Natural killer cell (primary cell): Measurements from ENCODE around the gene ATP5F1A. TPM values are rescaled to one million over a fixed set of nuclear protein-coding genes. Genes with fewer than 3 reads are reported as not detected.

Experiments
- ATAC-seq, 3 donors: fragments of 150-1000 bp in 2 of 3; fragments of 200-7000 bp in 1 of 3; cut with Tn5 transposase; 1 replicate in 1 of 3; 2 replicates in 2 of 3; pipeline ENCODE4 v1.10.0; 2021; ENCODE audit warnings: mild to moderate bottlenecking in 2 of 3, moderate library complexity in 2 of 3
- DNase-seq, 2 donors: peaks; one replicate each; pipeline versions ENCODE4 v3.0.0 to v3.0.0-alpha.2; 2013 to 2021; ENCODE audit warnings: mixed read lengths in 1 of 2
- H3K27ac ChIP-seq: one replicate; pipeline ENCODE4 v1.5.1; 2013; ENCODE audit warnings: mild to moderate bottlenecking, low read length
- H3K27me3 ChIP-seq: one replicate; pipeline ENCODE4 v1.6.1; 2013; ENCODE audit warnings: low read length; ENCODE audit not compliant: control insufficient read depth, insufficient read depth
- H3K36me3 ChIP-seq: one replicate; pipeline ENCODE4 v1.6.1; 2013; ENCODE audit warnings: low read length; ENCODE audit not compliant: control insufficient read depth, insufficient read depth
- H3K4me1 ChIP-seq: one replicate; pipeline ENCODE4 v1.6.1; 2013; ENCODE audit warnings: low read length; ENCODE audit not compliant: control insufficient read depth, insufficient read depth
- H3K4me3 ChIP-seq: one replicate; pipeline ENCODE4 v1.5.1; 2013; ENCODE audit warnings: low read length
- H3K9me3 ChIP-seq: one replicate; pipeline ENCODE4 v1.6.1; 2013; ENCODE audit warnings: low read length; ENCODE audit not compliant: control insufficient read depth, insufficient read depth
- H3K27ac Mint-ChIP-seq, 2 donors: one replicate each; pipeline ENCODE4 v1.8.0; 2022; ENCODE audit warnings: mild to moderate bottlenecking in 2 of 2, mixed read lengths in 2 of 2, moderate library complexity in 1 of 2
- H3K27me3 Mint-ChIP-seq, 2 donors: one replicate each; pipeline ENCODE4 v1.8.0; 2022; ENCODE audit warnings: low read depth in 2 of 2, mixed read lengths in 2 of 2
- H3K36me3 Mint-ChIP-seq: one replicate; pipeline ENCODE4 v1.8.0; 2022; ENCODE audit warnings: mixed read lengths
- H3K4me1 Mint-ChIP-seq, 2 donors: one replicate each; pipeline ENCODE4 v1.8.0; 2022; ENCODE audit warnings: mixed read lengths in 2 of 2
- H3K4me3 Mint-ChIP-seq: one replicate; pipeline ENCODE4 v1.8.0; 2022; ENCODE audit warnings: mild to moderate bottlenecking, moderate library complexity, mixed read lengths
- H3K9me3 Mint-ChIP-seq, 2 donors: one replicate each; pipeline ENCODE4 v1.8.0; 2022; ENCODE audit warnings: mixed read lengths in 2 of 2
- CTCF ChIP-seq: fragments of 200-600 bp; IDR thresholded peaks from one replicate; pipeline ENCODE4 v1.8.0; 2022; ENCODE audit warnings: antibody characterized with exemption
- WGBS: methylation state at CpG from one replicate; pipeline ENCODE4 v1.1.7; 2013; ENCODE audit warnings: missing lambda C conversion rate; ENCODE audit not compliant: insufficient coverage; 5-methylcytosine and 5-hydroxymethylcytosine counted together
- intact Hi-C: fragments of 100-400 bp; cut with micrococcal nuclease; formaldehyde crosslinking; loops from one replicate; pipeline ENCODE4 v1.14.2; 2022
- total RNA-seq, 4 donors: library from RNA; stranded (reverse); fragments of 120-200 nt in 1 of 4; gene quantifications; one replicate each; pipeline versions ENCODE4 v1.2.3 to v1.2.4, GENCODE V29; 2013 to 2022

ATP5F1A gene
- total RNA-seq = 100 to 1,000 TPM; 209 to 218 (median 218) TPM
- total RNA-seq (2013) = 353 TPM

- H3K27me3 Mint-ChIP-seq = no peaks in the 10 kb centered on the region
- Histone ChIP-seq H3K27ac (peak within 1 kb of the TSS; percentile 81), H3K4me3 (peak within 1 kb of the TSS; percentile 71), H3K9me3 (no peaks in the 10 kb centered on the region), H3K4me1 (peaks cover 25% of the 10 kb centered on the region), H3K27me3 (no peaks in the 10 kb centered on the region), H3K36me3 (peaks cover 15% of the 10 kb centered on the region)
- peak; percentile 84 to 92 for DNase-seq
- H3K9me3 Mint-ChIP-seq = no peaks in the 10 kb centered on the region
- ATAC-seq = peak; percentile 90 to 94 (median 90)
- H3K36me3 Mint-ChIP-seq = no peaks in the 10 kb centered on the region
- no peak for TF ChIP-seq CTCF
- H3K4me3 Mint-ChIP-seq = peak within 1 kb of the TSS; percentile 98
- H3K4me1 Mint-ChIP-seq = peaks cover 25 to 27% of the 10 kb centered on the region in 2 donors
- H3K27ac Mint-ChIP-seq = peak within 1 kb of the TSS; percentile 94 to 95
- intact Hi-C loops = loop anchor here (5.0 to 10.0 kb wide), 2 partner anchors 77 to 411 kb away; a partner anchor contains a TSS
- under 1% methylated on average over 50 of the region's 53 CpGs for WGBS
Observed at GRCh38 chr18:46097801-46098615, at the start of gene ATP5F1A. Gene ATP5F1A, minus strand, starts transcription at chr18:46098296. Its CDS starts 65 bp downstream, at chr18:46098231.

GRCh38 chr18:46141199-46141598, 43.1 kb upstream of the ATP5F1A start:
- TF ChIP-seq CTCF = no peak
- no peaks in the 10 kb centered on the region for H3K36me3 ChIP-seq
- no peak overlapping the region for H3K4me3 ChIP-seq
- H3K27ac ChIP-seq = no peak overlapping the region
- Mint-ChIP-seq H3K9me3 (no peaks in the 10 kb centered on the region), H3K27ac (no peak overlapping the region), H3K36me3 (no peaks in the 10 kb centered on the region), H3K4me3 (no peak overlapping the region), H3K4me1 (no peaks in the 10 kb centered on the region), H3K27me3 (no peaks in the 10 kb centered on the region)
- ATAC-seq (no peak), DNase-seq (no peak)
- H3K9me3 ChIP-seq = no peaks in the 10 kb centered on the region
- intact Hi-C loops = no loop called here
- no peaks in the 10 kb centered on the region for H3K27me3 ChIP-seq
- no peaks in the 10 kb centered on the region for H3K4me1 ChIP-seq
- 93% methylated on average over 4 of the region's 4 CpGs for WGBS

- no peak overlapping the region for H3K4me3 Mint-ChIP-seq
- Histone ChIP-seq H3K9me3 (no peaks in the 10 kb centered on the region), H3K36me3 (no peaks in the 10 kb centered on the region), H3K27me3 (no peaks in the 10 kb centered on the region), H3K27ac (no peak overlapping the region), H3K4me1 (no peaks in the 10 kb centered on the region), H3K4me3 (no peak overlapping the region)
- intact Hi-C loops = no loop called here
- TF ChIP-seq CTCF = no peak
- no peaks in the 10 kb centered on the region for H3K36me3 Mint-ChIP-seq
- DNase-seq (no peak), ATAC-seq (no peak)
- H3K9me3 Mint-ChIP-seq = no peaks in the 10 kb centered on the region
- H3K27me3 Mint-ChIP-seq = no peaks in the 10 kb centered on the region
- 99% methylated on average over 3 of the region's 4 CpGs for WGBS
- H3K27ac Mint-ChIP-seq = no peak overlapping the region
- no peaks in the 10 kb centered on the region for H3K4me1 Mint-ChIP-seq
Observed at GRCh38 chr18:46140173-46140572, 42.1 kb upstream of the ATP5F1A start.
